Muscle of arm (tissue), 12 donors: ENCODE data around the gene BRME1. TPM values are rescaled to one million over a fixed set of nuclear protein-coding genes. Genes with fewer than 3 reads are reported as not detected.

Source experiments
- DNase-seq: peaks from one replicate; pipeline ENCODE4 v3.0.0-alpha.2; 2013
- polyA plus RNA-seq, 12 donors: library from polyadenylated mRNA; unstranded; fragments of 120-200 nt; gene quantifications; one replicate each; pipeline ENCODE4 v1.2.1, GENCODE V29; 2013; ENCODE audit not compliant: insufficient read length in 12 of 12

The BRME1 gene
- polyA plus RNA-seq, 12 donors = 2.1 to 24.7 (median 3.7) TPM; not detected in 1

- DNase-seq = peak; percentile 96
Measured at GRCh38 chr19:13846557-13847406, 59.1 kb downstream of the BRME1 start.

- no peak for DNase-seq
Measured at GRCh38 chr19:13844130-13844631, 61.7 kb downstream of the BRME1 start.

- DNase-seq = no peak
Measured at GRCh38 chr19:13843104-13843921, 62.6 kb downstream of the BRME1 start.

- DNase-seq = peak; percentile 85
Measured at GRCh38 chr19:13842291-13843103, 63.4 kb downstream of the BRME1 start.

- DNase-seq = no peak
Measured at GRCh38 chr19:13841962-13842290, 64.0 kb downstream of the BRME1 start.

- DNase-seq = no peak
Measured at GRCh38 chr19:13841086-13841961, 64.6 kb downstream of the BRME1 start.

- no peak for DNase-seq
Measured at GRCh38 chr19:13840305-13841085, 65.4 kb downstream of the BRME1 start.

GRCh38 chr19:13839938-13840304 lies 66.0 kb downstream of the BRME1 start:
- no peak for DNase-seq

GRCh38 chr19:13839130-13839937 lies 66.6 kb downstream of the BRME1 start:
- peak; percentile 85 for DNase-seq

- DNase-seq = no peak
Measured at GRCh38 chr19:13838435-13839129, 67.3 kb downstream of the BRME1 start.

GRCh38 chr19:13835791-13836723 lies 69.9 kb downstream of the BRME1 start:
- no peak for DNase-seq

- no peak for DNase-seq
Measured at GRCh38 chr19:13834244-13835069, 71.5 kb downstream of the BRME1 start.

GRCh38 chr19:13833330-13834243 lies 72.3 kb downstream of the BRME1 start:
- DNase-seq = peak; percentile 88
